Esophagus squamous epithelium (tissue), 5 donors: ENCODE measurements around the gene PIGR. TPM values are rescaled to one million over a fixed set of nuclear protein-coding genes. Genes with fewer than 3 reads are reported as not detected.

Experiments used
- DNase-seq: peaks from one replicate; lab custom pipeline; 2025; lab: John Stamatoyannopoulos, UW
- H3K27ac ChIP-seq, 4 donors: fragments of 200-600 bp; sonication (generic); one replicate each; pipeline ENCODE4 v1.5.1; 2016 to 2019; ENCODE audit warnings: mild to moderate bottlenecking in 1 of 4
- H3K27me3 ChIP-seq, 4 donors: fragments of 200-600 bp; sonication (generic); 1 replicate in 3 of 4; 2 replicates in 1 of 4; pipeline versions ENCODE4 v1.5.1 to v1.6.0; 2017 to 2021; ENCODE audit warnings: antibody characterized with exemption in 1 of 4
- H3K36me3 ChIP-seq, 3 donors: fragments of 200-600 bp; sonication (generic); one replicate each; pipeline ENCODE4 v1.5.1; 2016 to 2019
- H3K4me1 ChIP-seq, 3 donors: fragments of 200-600 bp; sonication (generic); one replicate each; pipeline ENCODE4 v1.5.1; 2017 to 2019
- H3K4me3 ChIP-seq, 4 donors: fragments of 200-600 bp; sonication (generic); 1 replicate in 3 of 4; 2 replicates in 1 of 4; pipeline ENCODE4 v1.5.1; 2016 to 2019; ENCODE audit warnings: mild to moderate bottlenecking in 2 of 4, moderate library complexity in 1 of 4
- H3K9me3 ChIP-seq, 3 donors: fragments of 200-600 bp; sonication (generic); one replicate each; pipeline ENCODE4 v1.5.1; 2016 to 2019
- CTCF ChIP-seq, 6 experiments: fragments of 450-650 bp in 4 of 6; fragments of 200-600 bp in 2 of 6; sonication (generic) in 2 of 6; IDR thresholded peaks; one replicate each; pipeline ENCODE4 v1.5.1; 2016 to 2019; ENCODE audit warnings: antibody characterized with exemption in 6 of 6, mild to moderate bottlenecking in 4 of 6, moderate library complexity in 4 of 6
- POLR2A ChIP-seq, 4 donors: fragments of 450-650 bp; IDR thresholded peaks; one replicate each; pipeline ENCODE4 v1.6.1; 2017; ENCODE audit warnings: antibody characterized with exemption in 4 of 4, mild to moderate bottlenecking in 4 of 4, moderate library complexity in 3 of 4
- WGBS, 2 donors: methylation state at CpG; one replicate each; pipeline ENCODE4 v1.1.5; 2018; 5-methylcytosine and 5-hydroxymethylcytosine counted together
- intact Hi-C: fragments of 100-400 bp; cut with DNase I; formaldehyde crosslinking; loops from one replicate; pipeline ENCODE4 v1.15.0; 2022
- total RNA-seq, 4 donors: library from RNA; depleted of rRNA; stranded (reverse); fragments of >200 nt; gene quantifications; one replicate each; pipeline ENCODE4 v1.1.0, GENCODE V29; 2016
- donor health status: DM: yes; HTN: yes; CAD: no.

Gene PIGR
- total RNA-seq, 4 donors from 2014 or later, result 0.99 to 144 (median 1.1) TPM; not detected in 1

GRCh38 chr1:206967096-206967849 is 21.0 kb upstream of the PIGR start:
- no peak for DNase-seq
- peaks cover 0 to 16% (median 0%) of the 10 kb centered on the region in 4 donors for H3K27me3 ChIP-seq
- intact Hi-C loops, result no loop called here
- H3K4me3 ChIP-seq, result no peak overlapping the region
- H3K4me1 ChIP-seq, result peaks cover 0 to 14% (median 3%) of the 10 kb centered on the region in 3 donors
- no peaks in the 10 kb centered on the region for H3K9me3 ChIP-seq
- TF ChIP-seq POLR2A (IDR thresholded peaks at IDR 0.05) (no peak), CTCF (IDR thresholded peaks at IDR 0.05) (no peak)
- no peak overlapping the region for H3K27ac ChIP-seq
- 52 to 72% methylated on average over 8 of the region's 8 CpGs for WGBS, 2 donors
- H3K36me3 ChIP-seq, result no peaks in the 10 kb centered on the region

- no peaks in the 10 kb centered on the region for H3K9me3 ChIP-seq
- 100% methylated on average over 2 of the region's 2 CpGs; no CpG with 5 or more reads in 1 of the 2 donors for WGBS, 2 donors
- intact Hi-C loops, result no loop called here
- H3K27me3 ChIP-seq, result peaks cover 0 to 11% (median 0%) of the 10 kb centered on the region in 4 donors
- H3K27ac ChIP-seq, result no peak overlapping the region
- no peak for DNase-seq
- H3K4me3 ChIP-seq, result no peak overlapping the region
- H3K36me3 ChIP-seq, result no peaks in the 10 kb centered on the region
- H3K4me1 ChIP-seq, result peaks cover 3 to 29% (median 10%) of the 10 kb centered on the region in 3 donors
- TF ChIP-seq CTCF (IDR thresholded peaks at IDR 0.05) (no peak), POLR2A (IDR thresholded peaks at IDR 0.05) (no peak)
Measured at GRCh38 chr1:206965781-206966180, 19.5 kb upstream of the PIGR start.

GRCh38 chr1:206963740-206964139 is 17.5 kb upstream of the PIGR start:
- no peak for DNase-seq
- Histone ChIP-seq H3K36me3 (no peaks in the 10 kb centered on the region), H3K9me3 (no peaks in the 10 kb centered on the region), H3K4me3 (no peak overlapping the region), H3K4me1 (peaks cover under 1 to 22% (median 10%) of the 10 kb centered on the region in 3 donors), H3K27me3 (no peaks in the 10 kb centered on the region), H3K27ac (no peak overlapping the region)
- WGBS, 2 donors, result 67 to 92% methylated on average over 1 of the region's 1 CpG
- intact Hi-C loops, result no loop called here
- TF ChIP-seq POLR2A (IDR thresholded peaks at IDR 0.05) (no peak), CTCF (IDR thresholded peaks at IDR 0.05) (no peak)

GRCh38 chr1:206963119-206963712 is 16.9 kb upstream of the PIGR start:
- TF ChIP-seq POLR2A (IDR thresholded peaks at IDR 0.05), result no peak
- TF ChIP-seq CTCF (IDR thresholded peaks at IDR 0.05), result no peak

GRCh38 chr1:206962272-206962671 is 16.0 kb upstream of the PIGR start:
- no peaks in the 10 kb centered on the region for H3K36me3 ChIP-seq
- TF ChIP-seq CTCF (IDR thresholded peaks at IDR 0.05) (no peak), POLR2A (IDR thresholded peaks at IDR 0.05) (no peak)
- no peak overlapping the region for H3K4me3 ChIP-seq
- no peak overlapping the region for H3K27ac ChIP-seq
- H3K9me3 ChIP-seq, result no peaks in the 10 kb centered on the region
- no peak for DNase-seq
- H3K4me1 ChIP-seq, result peaks cover 0 to 19% (median 10%) of the 10 kb centered on the region in 3 donors
- 55 to 78% methylated on average over 1 to 2 of the region's 7 CpGs for WGBS, 2 donors
- intact Hi-C loops, result no loop called here
- no peaks in the 10 kb centered on the region for H3K27me3 ChIP-seq

More at GRCh38 chr1:206963119-206963712, 16.9 kb upstream of the PIGR start:
- no peak overlapping the region for H3K27ac ChIP-seq
- H3K9me3 ChIP-seq, result no peaks in the 10 kb centered on the region
- DNase-seq, result no peak
- 61 to 80% methylated on average over 5 of the region's 5 CpGs for WGBS, 2 donors
- intact Hi-C loops, result no loop called here
- H3K4me3 ChIP-seq, result no peak overlapping the region
- no peaks in the 10 kb centered on the region for H3K27me3 ChIP-seq
- no peaks in the 10 kb centered on the region for H3K36me3 ChIP-seq
- peaks cover 0 to 19% (median 10%) of the 10 kb centered on the region in 3 donors for H3K4me1 ChIP-seq
